Astrocyte of the spinal cord (primary cell): ENCODE results near the gene FAM200A.

Experiments used
- DNase-seq: peaks from one replicate; pipeline ENCODE4 v3.0.0; 2011; ENCODE audit warnings: low read depth, low spot score
- H3K4me3 ChIP-seq: 2 replicates; pipeline ENCODE4 v1.5.1; 2011; ENCODE audit warnings: low read depth, mild to moderate bottlenecking, low read length, moderate library complexity
- CTCF ChIP-seq: IDR thresholded peaks from 2 replicates; pipeline ENCODE4 v1.5.1; 2012; ENCODE audit warnings: low read depth, mild to moderate bottlenecking, low read length, inconsistent platforms
- in situ Hi-C: cut with HindIII; loops from 2 replicates; pipeline ENCODE4 v1.10.0; 2017; ENCODE audit warnings: low sequenced_read_pairs

Gene FAM200A

GRCh38 chr7:99500637-99501009, 51.3 kb downstream of the FAM200A start:
- H3K4me3 ChIP-seq, result peak overlapping the region; percentile 99
- TF ChIP-seq CTCF, result no peak
- no peak for DNase-seq
- in situ Hi-C loops, result no loop called here

GRCh38 chr7:99499721-99500636, 51.9 kb downstream of the FAM200A start, which contains the start of gene ZNF394:
Gene ZNF394 (minus strand): TSS chr7:99500281. CDS start chr7:99500093, 188 bp downstream.
- peak within 1 kb of the TSS; percentile 99 for H3K4me3 ChIP-seq
- in situ Hi-C loops, result no loop called here
- peak; percentile 92 for DNase-seq
- no peak for TF ChIP-seq CTCF

GRCh38 chr7:99499371-99499720, 52.6 kb downstream of the FAM200A start:
- in situ Hi-C loops, result no loop called here
- TF ChIP-seq CTCF, result no peak
- peak; percentile 4 for DNase-seq
- peak overlapping the region; percentile 99 for H3K4me3 ChIP-seq

GRCh38 chr7:99498546-99498944, 53.4 kb downstream of the FAM200A start:
- in situ Hi-C loops, result no loop called here
- no peak for TF ChIP-seq CTCF
- H3K4me3 ChIP-seq, result peak overlapping the region; percentile 99
- DNase-seq, result no peak

GRCh38 chr7:99497766-99498545, 54.0 kb downstream of the FAM200A start:
- in situ Hi-C loops, result no loop called here
- H3K4me3 ChIP-seq, result peak overlapping the region; percentile 99
- TF ChIP-seq CTCF, result no peak
- no peak for DNase-seq
